PC-3 (cell line): ENCODE data around the gene GBF1. TPM values are rescaled to one million over a fixed set of nuclear protein-coding genes. Genes with fewer than 3 reads are reported as not detected.

Experiments
- ATAC-seq: fragments of 200-7000 bp; cut with Tn5 transposase; 2 replicates; pipeline ENCODE4 v1.9.1; 2020; ENCODE audit warnings: mild to moderate bottlenecking, moderate library complexity
- BruUV-seq: library from RNA; stranded (reverse); fragments of 400-500 nt; replicated peaks from 2 replicates; lab custom pipeline; 2021; lab: Mats Ljungman, UMichigan
- CTCF ChIA-PET: fragments of 300-600 bp; sonication (Branson Sonifier 250); formaldehyde crosslinking; loops from one replicate; lab custom pipeline; 2022; ENCODE audit warnings: antibody characterized with exemption; lab: Charles Lee
- POLR2A ChIA-PET: fragments of 300-600 bp; sonication (Branson Sonifier 250); formaldehyde crosslinking; loops from one replicate; lab custom pipeline; 2022; ENCODE audit warnings: antibody characterized with exemption; ENCODE audit not compliant: unreplicated experiment; lab: Charles Lee
- DNase-seq: peaks from one replicate; pipeline ENCODE4 v3.0.0-alpha.2; 2015
- H2AFZ ChIP-seq: fragments of 300-600 bp; sonication (generic); 2 replicates; pipeline ENCODE4 v1.6.0; 2016; ENCODE audit warnings: antibody characterized with exemption, low read length
- H3F3A ChIP-seq: fragments of 300-600 bp; sonication (generic); one replicate; pipeline ENCODE4 v1.6.0; 2017; ENCODE audit warnings: antibody characterized with exemption, low read length, control low read depth, mild to moderate bottlenecking; ENCODE audit not compliant: unreplicated experiment
- H3K27ac ChIP-seq: fragments of 300-600 bp; sonication (generic); 2 replicates; pipeline ENCODE4 v1.5.1; 2016; ENCODE audit warnings: mild to moderate bottlenecking, low read length
- H3K27me3 ChIP-seq: fragments of 300-600 bp; sonication (generic); 2 replicates; pipeline ENCODE4 v1.6.1; 2016; ENCODE audit warnings: low read length, mixed read lengths
- H3K36me3 ChIP-seq: fragments of 300-600 bp; sonication (generic); 2 replicates; pipeline ENCODE4 v1.6.1; 2016; ENCODE audit warnings: low read depth, mixed run types, low read length, mixed read lengths
- H3K4me1 ChIP-seq: fragments of 300-600 bp; sonication (generic); 2 replicates; pipeline ENCODE4 v1.5.1; 2016; ENCODE audit warnings: low read length; ENCODE audit not compliant: insufficient read depth
- H3K4me2 ChIP-seq: fragments of 300-600 bp; sonication (generic); 2 replicates; pipeline ENCODE4 v1.6.0; 2016; ENCODE audit warnings: low read length
- H3K4me3 ChIP-seq: fragments of 300-600 bp; sonication (generic); 2 replicates; pipeline ENCODE4 v1.5.1; 2016; ENCODE audit warnings: mild to moderate bottlenecking, low read length, mixed read lengths
- H3K79me2 ChIP-seq: fragments of 300-600 bp; sonication (generic); 2 replicates; pipeline ENCODE4 v1.6.1; 2017; ENCODE audit warnings: low read length, mixed read lengths
- H3K9ac ChIP-seq: fragments of 300-600 bp; sonication (generic); 2 replicates; pipeline ENCODE4 v1.6.0; 2016; ENCODE audit warnings: mild to moderate bottlenecking, low read length
- H3K9me2 ChIP-seq: fragments of 300-600 bp; sonication (generic); replicated peaks from 2 replicates; pipeline ENCODE4 v1.6.1; 2016; ENCODE audit warnings: mixed run types, low read length, mixed read lengths
- H3K9me3 ChIP-seq: fragments of 300-600 bp; sonication (generic); 2 replicates; pipeline ENCODE4 v1.6.1; 2016; ENCODE audit warnings: low read length, mixed read lengths
- H4K20me1 ChIP-seq: fragments of 300-600 bp; sonication (generic); 2 replicates; pipeline ENCODE4 v1.6.1; 2016; ENCODE audit warnings: low read length, mixed read lengths
- EZH2 ChIP-seq: fragments of 300-600 bp; sonication (generic); IDR thresholded peaks from one replicate; pipeline ENCODE4 v1.6.1; 2017; ENCODE audit warnings: antibody characterized with exemption, mild to moderate bottlenecking, low read length; ENCODE audit not compliant: unreplicated experiment
- EZH2phosphoT487 ChIP-seq: fragments of 300-600 bp; sonication (generic); IDR thresholded peaks from 2 replicates; pipeline ENCODE4 v1.6.1; 2018; ENCODE audit warnings: mild to moderate bottlenecking, antibody characterized with exemption, low read length, borderline replicate concordance
- intact Hi-C: fragments of 100-400 bp; cut with micrococcal nuclease; formaldehyde crosslinking; loops from 2 replicates; pipeline ENCODE4 v1.9.0; 2023
- total RNA-seq: library from RNA; depleted of rRNA; stranded (reverse); fragments of >200 nt; gene quantifications from 2 replicates; pipeline ENCODE4 v1.2.3, GENCODE V29; 2014
- TF ChIP-seq, protein P1 (sequence below): fragments of 300-600 bp; sonication (generic); conservative IDR thresholded peaks from 2 replicates; pipeline ENCODE4 v1.5.1; 2017; ENCODE audit warnings: antibody characterized with exemption, low read depth, mild to moderate bottlenecking, low read length

GBF1 gene
- total RNA-seq, 1 experiment from 2014 or later = 25.2 TPM

DNA sequence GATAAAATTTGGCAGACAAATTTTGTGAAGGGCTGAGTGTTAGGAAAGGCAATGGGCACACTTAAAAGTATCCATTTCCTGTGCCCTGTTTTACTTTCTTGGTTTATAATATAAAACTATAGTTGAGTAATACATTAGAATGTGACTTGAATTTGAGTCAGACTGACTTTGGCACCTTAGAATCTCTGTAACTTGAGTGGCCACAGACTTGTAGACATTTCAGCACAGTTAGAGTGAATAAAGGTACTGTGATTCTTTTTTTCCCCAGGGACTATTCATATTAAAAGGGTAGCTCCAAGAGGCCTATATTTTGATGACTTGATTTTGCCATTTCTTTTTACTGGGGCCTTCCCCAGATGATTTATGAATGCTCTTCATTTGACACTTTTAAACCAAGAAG, 22.4 kb downstream of the GBF1 start:
- POLR2A ChIA-PET = no interaction called here
- intact Hi-C loops = no loop called here
- ATAC-seq (peak; percentile 91), DNase-seq (peak; percentile 67)
- Histone ChIP-seq H3K4me3 (no peak overlapping the region), H3K36me3 (peaks cover 10% of the 10 kb centered on the region), H3K9ac (no peak overlapping the region), H3F3A (no peaks in the 10 kb centered on the region), H3K9me3 (no peaks in the 10 kb centered on the region), H4K20me1 (peaks cover 18% of the 10 kb centered on the region; the same call in 1 of the 2 replicates), H3K4me1 (peaks cover 25% of the 10 kb centered on the region), H3K9me2 (no peaks in the 10 kb centered on the region), H2AFZ (no peak overlapping the region), H3K4me2 (peak overlapping the region; percentile 21; the same call in 1 of the 2 replicates), H3K79me2 (peaks cover 67% of the 10 kb centered on the region), H3K27me3 (no peaks in the 10 kb centered on the region), H3K27ac (peak overlapping the region; percentile 52)
- TF ChIP-seq EZH2phosphoT487 (no peak), EZH2 (no peak)
- TF ChIP-seq, protein P1, sequence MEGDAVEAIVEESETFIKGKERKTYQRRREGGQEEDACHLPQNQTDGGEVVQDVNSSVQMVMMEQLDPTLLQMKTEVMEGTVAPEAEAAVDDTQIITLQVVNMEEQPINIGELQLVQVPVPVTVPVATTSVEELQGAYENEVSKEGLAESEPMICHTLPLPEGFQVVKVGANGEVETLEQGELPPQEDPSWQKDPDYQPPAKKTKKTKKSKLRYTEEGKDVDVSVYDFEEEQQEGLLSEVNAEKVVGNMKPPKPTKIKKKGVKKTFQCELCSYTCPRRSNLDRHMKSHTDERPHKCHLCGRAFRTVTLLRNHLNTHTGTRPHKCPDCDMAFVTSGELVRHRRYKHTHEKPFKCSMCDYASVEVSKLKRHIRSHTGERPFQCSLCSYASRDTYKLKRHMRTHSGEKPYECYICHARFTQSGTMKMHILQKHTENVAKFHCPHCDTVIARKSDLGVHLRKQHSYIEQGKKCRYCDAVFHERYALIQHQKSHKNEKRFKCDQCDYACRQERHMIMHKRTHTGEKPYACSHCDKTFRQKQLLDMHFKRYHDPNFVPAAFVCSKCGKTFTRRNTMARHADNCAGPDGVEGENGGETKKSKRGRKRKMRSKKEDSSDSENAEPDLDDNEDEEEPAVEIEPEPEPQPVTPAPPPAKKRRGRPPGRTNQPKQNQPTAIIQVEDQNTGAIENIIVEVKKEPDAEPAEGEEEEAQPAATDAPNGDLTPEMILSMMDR = no peak
- no TSS peak for BruUV-seq
- CTCF ChIA-PET = no interaction called here

- no TSS peak for BruUV-seq
- ChIA-PET CTCF (no interaction called here), POLR2A (no interaction called here)
- no peaks in the 10 kb centered on the region for H3K27me3 ChIP-seq
- H3K4me2 ChIP-seq = peak overlapping the region; percentile 21; the same call in 1 of the 2 replicates
- H3K4me1 ChIP-seq = peaks cover 25% of the 10 kb centered on the region
- peaks cover 18% of the 10 kb centered on the region; the same call in 1 of the 2 replicates for H4K20me1 ChIP-seq
- no peaks in the 10 kb centered on the region for H3K9me3 ChIP-seq
- H3K4me3 ChIP-seq = no peak overlapping the region
- DNase-seq (no peak), ATAC-seq (no peak)
- no peak overlapping the region for H2AFZ ChIP-seq
- intact Hi-C loops = no loop called here
- H3F3A ChIP-seq = no peaks in the 10 kb centered on the region
- peak overlapping the region; percentile 52 for H3K27ac ChIP-seq
- peaks cover 10% of the 10 kb centered on the region for H3K36me3 ChIP-seq
- no peaks in the 10 kb centered on the region for H3K9me2 ChIP-seq
- no peak for TF ChIP-seq EZH2phosphoT487
- TF ChIP-seq EZH2 = no peak
- TF ChIP-seq, protein P1 = no peak
- no peak overlapping the region for H3K9ac ChIP-seq
- H3K79me2 ChIP-seq = peaks cover 69% of the 10 kb centered on the region
Measured at GRCh38 chr10:102268375-102268888, 23.1 kb downstream of the GBF1 start.

DNA sequence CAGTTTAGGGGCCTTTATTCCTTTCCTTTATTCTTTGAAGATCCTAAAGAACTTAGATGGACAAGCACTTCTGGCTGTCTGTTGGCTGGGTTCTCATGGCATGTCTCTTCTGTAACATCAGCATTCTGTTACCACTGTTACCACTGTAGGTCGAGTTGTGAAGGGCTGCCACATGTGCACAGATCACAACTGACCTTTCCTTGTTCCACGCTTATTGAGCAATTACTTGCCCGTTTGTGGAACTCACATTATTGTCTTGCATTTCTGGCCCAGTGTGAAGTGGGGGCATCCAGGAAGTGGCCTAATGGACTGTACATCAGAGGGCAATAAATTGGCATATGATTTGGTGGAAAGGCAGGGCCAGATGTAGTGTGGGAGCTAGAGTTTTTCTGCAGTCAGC, 23.7 kb downstream of the GBF1 start:
- Histone ChIP-seq H4K20me1 (peaks cover 18% of the 10 kb centered on the region; the same call in 1 of the 2 replicates), H3F3A (no peaks in the 10 kb centered on the region), H3K4me1 (peaks cover 25% of the 10 kb centered on the region), H3K9ac (no peak overlapping the region), H3K27ac (no peak overlapping the region), H2AFZ (no peak overlapping the region), H3K4me3 (no peak overlapping the region), H3K36me3 (peaks cover 10% of the 10 kb centered on the region), H3K9me2 (no peaks in the 10 kb centered on the region), H3K4me2 (no peak overlapping the region), H3K27me3 (no peaks in the 10 kb centered on the region), H3K79me2 (peaks cover 69% of the 10 kb centered on the region), H3K9me3 (no peaks in the 10 kb centered on the region)
- intact Hi-C loops = no loop called here
- ATAC-seq = no peak
- no peak for DNase-seq
- ChIA-PET CTCF (no interaction called here), POLR2A (no interaction called here)
- TF ChIP-seq EZH2phosphoT487 (no peak), EZH2 (no peak)
- TF ChIP-seq, protein P1 = no peak
- BruUV-seq = no TSS peak
